GM18499 (cell line): ENCODE measurements around the gene HECW1.

Source experiments
- ATAC-seq: cut with Tn5 transposase; IDR thresholded peaks from one replicate; pipeline ENCODE4 v1.9.1; 2021; ENCODE audit warnings: moderate number of reproducible peaks; ENCODE audit not compliant: insufficient read depth, unreplicated experiment

The HECW1 gene

DNA sequence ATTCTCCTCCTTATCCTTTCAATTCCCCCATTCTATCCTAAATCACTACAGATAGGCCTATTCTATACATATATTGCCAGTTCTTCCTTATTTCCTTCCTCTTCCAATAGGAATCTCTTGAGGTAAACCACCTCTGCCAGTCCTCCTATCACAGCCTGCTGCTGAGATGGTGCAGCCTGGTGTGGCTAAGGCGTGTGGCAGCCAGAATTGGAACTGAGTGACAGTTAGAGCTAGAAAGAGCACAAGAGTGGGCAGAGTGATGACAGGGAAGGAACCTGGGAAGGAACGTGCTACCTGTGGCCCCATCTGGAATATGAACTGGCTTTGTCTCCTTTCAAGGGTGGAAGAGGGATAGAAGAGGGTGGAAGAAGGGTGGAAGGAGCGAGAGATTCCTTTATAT lies 187.7 kb downstream of the HECW1 start:
- no peak for ATAC-seq

DNA sequence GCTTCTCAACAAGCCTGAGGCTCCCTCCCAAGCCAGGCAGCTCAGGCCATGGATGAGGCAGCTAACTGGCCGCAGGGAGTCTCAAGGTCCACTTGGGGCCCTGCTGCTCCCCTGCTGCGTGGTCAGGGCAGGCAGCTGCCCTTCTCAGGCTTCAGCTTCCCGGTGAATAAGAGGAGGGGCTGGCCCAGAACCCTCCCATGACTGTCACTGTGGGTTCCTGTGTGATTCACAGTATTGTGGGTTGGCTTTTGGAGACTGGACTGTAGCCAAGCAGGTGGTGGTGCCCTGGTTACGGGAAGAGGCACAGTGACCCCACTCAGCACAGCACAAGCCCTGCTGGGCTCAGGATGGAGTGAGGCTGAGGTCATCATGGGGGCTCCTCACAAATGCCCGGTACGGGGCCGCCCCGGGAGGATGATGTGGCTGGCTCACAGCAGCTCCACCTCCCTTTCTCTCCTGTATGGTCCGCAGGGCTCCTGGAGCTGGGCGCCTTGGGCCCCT lies 189.8 kb downstream of the HECW1 start:
- no peak for ATAC-seq

DNA sequence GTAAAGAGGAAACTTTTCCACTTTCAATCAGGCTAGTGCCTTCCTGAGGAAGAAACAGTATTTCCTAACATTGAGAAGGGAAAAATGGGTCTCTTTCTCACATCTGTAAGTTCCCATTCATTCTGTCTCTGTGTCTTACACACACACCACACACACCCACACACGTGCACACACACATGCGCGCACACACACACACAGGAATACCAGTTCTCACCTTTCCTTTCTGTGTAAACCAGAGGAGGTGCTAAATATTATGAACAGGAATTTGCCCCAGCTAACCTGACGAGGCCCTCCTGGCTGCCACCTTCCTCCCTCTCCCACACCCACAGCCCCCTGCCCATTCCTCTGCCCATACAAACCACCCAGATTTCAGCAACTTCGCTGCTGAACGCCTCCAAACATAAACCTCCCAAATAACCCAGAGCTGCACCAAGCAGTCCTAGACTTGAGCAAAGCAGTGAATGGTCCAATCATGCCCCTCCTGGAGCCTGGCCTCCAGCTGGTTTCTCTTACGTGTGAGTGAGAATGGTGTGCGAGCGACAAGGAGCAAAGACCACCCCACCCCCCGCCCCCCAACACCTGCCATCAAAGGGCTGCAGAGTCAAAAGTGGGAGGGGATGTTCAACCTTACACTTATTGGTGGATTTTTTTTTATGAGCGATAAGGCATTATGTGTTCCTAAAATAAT lies 190.5 kb downstream of the HECW1 start:
- ATAC-seq, result no peak

DNA sequence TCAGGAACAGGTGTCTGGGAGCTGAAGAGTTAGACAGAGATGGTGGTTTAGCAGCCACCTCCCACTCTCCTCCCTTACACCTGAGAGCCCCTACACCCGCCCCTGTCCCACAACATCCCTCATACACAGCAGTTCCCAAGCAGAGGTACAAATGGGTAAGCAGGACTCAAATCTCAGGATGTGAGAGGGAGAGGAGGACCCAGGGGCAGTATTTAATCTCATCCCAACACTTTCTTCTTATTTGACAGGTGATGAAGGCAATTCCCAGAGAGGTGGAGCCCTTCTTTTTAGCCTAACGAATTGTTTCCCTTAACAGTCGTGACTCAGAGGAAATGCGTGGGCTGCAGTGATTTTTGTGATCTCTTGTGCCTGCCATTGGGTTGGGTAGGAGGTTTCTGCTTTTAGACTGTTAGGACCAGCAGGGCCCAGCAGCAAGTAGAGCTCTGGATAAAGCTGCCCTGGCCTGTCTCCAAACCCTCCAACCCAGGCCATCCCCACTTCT lies 191.3 kb downstream of the HECW1 start:
- ATAC-seq, result no peak

DNA sequence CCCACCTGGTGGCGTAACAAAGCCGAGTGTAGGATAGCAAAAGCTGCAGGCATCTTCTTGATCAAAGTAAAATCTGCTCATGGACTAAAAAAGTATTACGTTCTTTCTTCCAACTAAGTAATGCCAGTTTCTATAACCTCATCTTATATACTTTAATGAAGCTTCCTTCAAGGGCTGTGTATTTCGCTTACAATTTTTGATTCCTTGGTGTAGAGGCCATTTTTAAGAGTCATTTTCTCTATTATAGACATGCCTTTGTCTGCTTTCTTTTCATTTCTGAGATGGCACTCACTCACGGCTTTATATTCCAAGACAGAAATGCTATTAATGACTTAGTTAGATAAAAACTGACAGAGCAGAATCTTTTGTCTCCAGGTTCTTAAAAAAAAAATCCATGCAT lies 194.0 kb downstream of the HECW1 start:
- ATAC-seq, result no peak

GRCh38 chr7:43307522-43307921 lies 195.1 kb downstream of the HECW1 start:
- no peak for ATAC-seq

DNA sequence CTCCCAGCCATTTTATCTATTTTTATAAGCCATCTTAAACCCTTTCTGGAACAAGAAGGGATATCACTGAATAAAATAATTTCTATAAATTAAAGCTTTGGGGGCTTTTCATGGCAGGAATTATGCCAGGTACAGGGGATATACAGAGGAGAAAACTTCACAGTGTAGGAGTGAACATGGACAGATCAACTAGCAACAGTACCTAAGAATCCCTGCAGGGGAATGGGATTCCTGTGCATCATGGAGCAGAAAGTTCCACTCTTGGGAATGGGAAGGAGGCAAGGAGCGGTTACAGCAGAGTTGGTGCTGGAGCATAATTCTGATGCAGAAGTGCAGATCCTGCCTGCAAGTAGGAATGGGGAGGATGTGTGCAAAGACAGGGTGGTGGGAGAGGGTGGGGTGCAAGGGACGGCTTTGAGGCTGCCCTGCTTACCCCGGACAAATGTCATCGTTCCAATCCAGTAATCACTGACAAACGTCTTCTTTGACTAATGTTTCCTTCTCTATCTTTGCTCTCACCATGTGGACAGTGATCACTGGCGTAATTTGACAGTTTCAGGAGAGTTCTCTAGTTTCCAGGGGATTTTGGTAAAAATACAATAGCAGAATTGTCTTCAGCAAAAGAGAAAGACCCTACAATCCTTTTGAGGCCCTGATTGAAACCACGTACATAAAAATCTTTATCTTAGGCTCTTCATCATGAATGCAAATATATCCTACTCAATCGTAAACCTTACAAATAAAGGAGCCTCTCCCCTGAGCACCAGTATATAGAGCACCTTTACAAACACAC lies 196.7 kb downstream of the HECW1 start:
- ATAC-seq, result no peak

GRCh38 chr7:43309706-43310022 lies 197.2 kb downstream of the HECW1 start:
- no peak for ATAC-seq

DNA sequence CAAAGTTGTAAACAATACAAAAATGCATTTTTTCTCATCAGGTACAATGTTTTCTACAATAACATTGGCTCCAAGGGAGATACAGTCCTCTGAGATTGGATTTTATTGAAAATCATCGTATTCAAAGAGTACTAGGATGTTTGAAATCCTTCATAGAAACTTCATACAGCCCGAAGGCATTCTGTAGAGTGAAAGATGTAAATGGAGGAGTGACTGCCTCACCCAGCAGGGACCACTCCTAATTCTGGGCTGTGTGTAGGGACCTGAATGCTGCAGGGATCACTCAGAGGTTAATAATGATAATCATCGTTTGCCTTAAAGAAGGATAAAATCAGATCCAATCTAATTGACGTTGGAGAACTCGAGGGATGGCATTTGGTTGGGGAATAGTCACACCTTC lies 198.6 kb downstream of the HECW1 start:
- no peak for ATAC-seq

DNA sequence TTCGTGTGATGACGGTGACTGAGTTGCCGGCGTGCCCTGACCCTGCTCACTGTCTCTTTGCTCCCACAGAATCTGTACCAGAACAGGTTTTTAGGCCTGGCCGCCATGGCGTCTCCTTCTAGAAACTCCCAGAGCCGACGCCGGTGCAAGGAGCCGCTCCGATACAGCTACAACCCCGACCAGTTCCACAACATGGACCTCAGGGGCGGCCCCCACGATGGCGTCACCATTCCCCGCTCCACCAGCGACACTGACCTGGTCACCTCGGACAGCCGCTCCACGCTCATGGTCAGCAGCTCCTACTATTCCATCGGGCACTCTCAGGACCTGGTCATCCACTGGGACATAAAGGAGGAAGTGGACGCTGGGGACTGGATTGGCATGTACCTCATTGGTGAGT lies 199.2 kb downstream of the HECW1 start:
- no peak for ATAC-seq

DNA sequence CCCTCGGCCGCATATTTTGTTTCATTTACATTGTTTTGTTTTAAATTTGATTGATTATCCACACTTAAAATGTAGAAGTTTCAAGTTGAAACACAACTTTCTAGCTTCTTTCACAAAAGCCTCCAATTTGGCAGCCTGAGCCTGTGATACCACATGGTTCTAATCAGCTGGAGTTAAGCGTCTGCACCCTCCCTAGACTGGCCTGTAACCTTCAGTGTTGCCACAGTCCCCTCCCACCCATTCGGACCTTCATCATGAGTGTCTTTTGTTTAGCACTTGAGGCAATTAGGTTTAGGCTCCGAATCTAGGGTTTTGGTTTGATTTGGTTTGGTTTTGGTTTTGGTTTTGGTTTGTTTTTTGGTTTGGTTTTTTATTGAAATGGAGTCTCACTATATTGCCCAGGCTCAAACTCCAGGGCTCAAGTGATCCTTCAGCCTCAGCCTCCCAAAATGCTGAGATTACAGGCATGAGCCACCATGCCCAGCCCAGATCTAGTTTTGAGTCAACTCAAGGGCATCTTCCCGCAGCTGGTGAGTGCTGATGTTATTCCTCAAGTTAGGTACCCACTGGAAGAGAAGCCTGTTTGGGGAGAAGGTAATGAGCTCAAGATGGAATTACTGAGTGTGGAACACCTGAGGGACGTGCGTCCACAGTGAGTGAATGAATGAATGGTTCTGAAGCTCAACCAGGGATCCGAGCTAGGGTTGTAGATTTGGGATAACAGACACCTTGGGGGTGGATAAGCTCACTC lies 201.4 kb downstream of the HECW1 start:
- no peak for ATAC-seq

DNA sequence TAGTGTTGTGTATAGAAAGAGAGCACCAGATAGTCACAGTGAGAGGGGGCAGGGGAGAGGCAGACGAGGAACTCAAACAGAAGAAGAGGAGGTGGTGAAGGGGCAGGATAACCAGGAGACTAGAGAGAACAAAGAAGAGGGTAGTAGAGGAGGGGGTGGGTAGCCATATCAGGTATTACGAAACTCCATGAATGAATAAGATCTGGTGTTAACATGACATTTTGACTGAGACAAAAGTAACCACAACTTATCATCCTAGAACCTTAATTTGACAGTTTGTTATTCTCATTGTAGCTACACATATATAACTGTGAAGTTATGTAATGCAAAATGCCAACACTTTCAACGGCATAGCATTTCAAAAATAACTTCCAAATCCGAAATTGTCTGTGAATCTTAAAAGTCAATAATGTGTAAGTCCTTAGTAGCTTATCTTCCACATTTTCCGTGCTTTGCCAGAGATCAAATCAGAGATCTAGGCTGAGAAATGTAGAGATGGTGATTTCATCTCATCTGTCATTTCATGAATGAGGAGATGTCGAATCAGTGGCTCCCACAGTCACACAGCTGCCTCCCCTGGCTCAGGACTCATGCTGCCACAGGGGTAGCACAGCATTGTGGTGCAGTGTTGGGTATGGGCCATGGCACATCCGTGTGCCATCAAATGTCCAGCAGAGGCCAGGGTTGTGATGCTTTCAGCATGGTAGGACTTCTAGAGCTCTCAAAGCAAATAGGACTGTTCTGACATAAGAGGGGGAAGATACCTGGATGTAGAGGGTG lies 202.1 kb downstream of the HECW1 start:
- no peak for ATAC-seq

DNA sequence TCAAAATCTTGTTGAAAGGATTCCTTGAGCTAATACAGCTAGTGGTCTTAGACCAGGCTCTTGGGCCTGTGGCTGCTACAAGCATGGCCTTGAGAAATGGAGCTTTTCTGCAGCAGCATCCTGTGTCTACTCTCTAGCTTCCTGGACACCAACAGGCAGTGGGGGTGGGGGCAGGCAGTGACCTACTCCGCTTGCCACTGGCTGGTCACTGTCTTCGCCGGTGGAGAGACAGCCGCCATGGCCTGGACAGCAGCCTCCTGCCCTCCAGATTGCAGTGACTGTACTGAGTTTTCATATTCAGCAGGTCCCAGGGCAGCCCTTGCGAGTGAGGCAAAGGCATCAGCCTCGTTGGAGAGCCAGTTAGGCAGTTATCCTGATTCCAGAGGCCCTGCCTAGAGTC lies 204.6 kb downstream of the HECW1 start:
- ATAC-seq, result no peak

- ATAC-seq, result no peak
Observed at GRCh38 chr7:43318188-43318770, 205.8 kb downstream of the HECW1 start.

- no peak for ATAC-seq
Observed at GRCh38 chr7:43325595-43325994, 213.1 kb downstream of the HECW1 start.

GRCh38 chr7:43328336-43328735 lies 215.9 kb downstream of the HECW1 start:
- ATAC-seq, result no peak

DNA sequence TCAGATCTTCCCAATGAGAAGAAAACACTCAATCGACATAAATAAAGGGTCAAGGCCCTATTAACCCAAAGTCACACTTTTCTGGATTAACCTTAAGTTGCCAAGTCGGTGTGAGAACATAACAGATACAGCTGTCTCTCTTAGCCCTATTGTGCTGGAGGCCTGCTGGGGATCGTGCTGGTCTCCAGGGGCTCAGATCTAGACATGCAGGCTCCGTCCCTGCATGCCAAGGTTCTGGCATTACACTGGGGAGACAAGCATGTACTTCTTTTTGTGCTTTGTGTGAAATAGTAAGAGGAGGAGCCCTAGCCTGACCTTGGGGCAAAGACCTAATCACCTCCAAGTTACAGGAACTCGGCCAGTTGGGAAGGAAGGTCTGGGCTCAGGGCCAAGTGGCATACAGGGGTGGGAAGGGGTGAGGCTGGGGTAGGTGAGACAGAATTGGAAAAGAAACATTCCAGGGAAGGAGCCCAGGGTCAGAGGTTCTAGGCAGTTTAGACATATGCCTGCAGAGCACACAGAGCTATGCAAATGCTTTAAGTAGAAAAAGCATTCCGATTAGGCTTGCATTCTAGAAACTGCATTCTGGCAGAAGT lies 216.4 kb downstream of the HECW1 start:
- ATAC-seq, result no peak

DNA sequence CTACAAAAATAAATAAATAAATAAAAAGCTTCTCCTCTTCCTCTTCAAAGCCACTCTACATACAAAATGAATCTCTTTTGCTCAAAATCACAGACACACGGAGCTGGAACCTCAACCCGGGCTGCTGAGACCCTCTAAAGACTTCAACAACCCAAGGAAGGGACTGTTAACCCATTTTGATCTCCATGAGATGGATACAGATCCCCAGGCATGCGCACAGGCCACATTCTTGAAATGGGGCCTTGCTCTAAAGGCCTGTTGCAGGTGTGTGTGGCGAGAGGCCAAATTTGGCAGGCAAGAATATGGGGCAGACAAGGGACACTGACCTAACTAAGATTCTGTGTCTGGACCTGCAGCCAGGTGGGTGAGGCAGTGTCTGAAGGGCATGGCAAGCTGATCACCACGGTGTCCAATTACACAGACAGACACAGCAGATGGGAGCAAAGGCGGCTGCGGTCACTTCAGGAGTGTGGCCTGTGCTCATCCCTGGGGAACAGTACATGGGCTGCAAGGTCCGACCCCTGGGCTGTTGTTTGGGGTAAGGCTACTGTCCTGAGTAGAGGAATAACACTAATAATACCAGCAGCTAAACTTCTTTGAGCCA lies 219.8 kb downstream of the HECW1 start:
- ATAC-seq, result no peak

DNA sequence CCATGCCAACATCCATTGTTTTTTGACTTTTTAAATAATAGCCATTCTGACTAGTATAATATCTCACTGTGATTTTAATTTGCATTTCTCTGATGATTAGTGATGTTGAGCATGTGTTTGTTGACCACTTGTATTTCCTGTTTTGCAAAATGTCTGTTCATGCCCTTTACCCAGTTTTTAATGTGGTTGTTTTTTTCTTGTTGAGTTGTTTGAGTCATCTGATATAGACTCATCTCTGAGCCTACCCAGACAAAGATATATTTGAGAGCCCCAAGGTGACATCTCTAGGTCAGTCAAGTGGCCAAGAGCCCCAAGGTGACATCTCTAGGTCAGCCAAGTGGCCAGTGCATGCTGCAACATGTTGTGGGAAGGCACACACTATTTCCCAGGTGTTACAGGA lies 224.7 kb downstream of the HECW1 start:
- no peak for ATAC-seq
